ENCODE results near the gene FCAMR. TPM values are rescaled to one million over a fixed set of nuclear protein-coding genes. Genes with fewer than 3 reads are reported as not detected.

Gene FCAMR
- total RNA-seq, 1 donor from 2014 or later = not detected

DNA sequence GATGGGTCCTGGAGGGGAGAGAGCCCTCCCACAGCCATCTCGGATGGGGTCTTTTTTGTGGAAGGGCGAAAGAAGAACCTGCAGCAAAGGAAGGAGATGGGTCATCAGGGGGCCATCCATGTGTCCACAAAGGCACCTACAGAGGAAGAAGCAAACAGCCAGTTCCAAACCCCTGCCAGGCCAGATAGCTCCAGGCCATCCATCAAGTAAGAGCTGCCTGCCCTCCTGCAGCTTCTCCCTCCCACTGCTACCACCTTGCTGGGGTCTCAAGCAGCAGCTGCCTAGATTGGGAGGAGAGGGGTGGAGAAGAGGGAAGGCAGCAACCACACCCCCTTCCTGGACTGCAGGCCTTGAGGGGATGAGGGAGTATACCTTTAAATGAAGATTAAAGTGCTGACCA, 4.5 kb downstream of the FCAMR start:
- H3K4me1 Mint-ChIP-seq (ENCODE audit: low read depth) = no peaks in the 10 kb centered on the region
- DNase-seq (ENCODE audit: low spot score) = no peak

GRCh38 chr1:206963740-206964139, 6.5 kb downstream of the FCAMR start:
- no peak overlapping the region for H3K27ac Mint-ChIP-seq (ENCODE audit: unreplicated experiment)
- H3K9me3 Mint-ChIP-seq (ENCODE audit: low read depth) = no peaks in the 10 kb centered on the region
- H3K4me3 Mint-ChIP-seq (ENCODE audit: unreplicated experiment) = no peak overlapping the region
- H3K4me1 Mint-ChIP-seq (ENCODE audit: low read depth) = no peaks in the 10 kb centered on the region
- peaks cover 16% of the 10 kb centered on the region for H3K27me3 Mint-ChIP-seq (ENCODE audit: low read depth)
- TF ChIP-seq, protein P1, sequence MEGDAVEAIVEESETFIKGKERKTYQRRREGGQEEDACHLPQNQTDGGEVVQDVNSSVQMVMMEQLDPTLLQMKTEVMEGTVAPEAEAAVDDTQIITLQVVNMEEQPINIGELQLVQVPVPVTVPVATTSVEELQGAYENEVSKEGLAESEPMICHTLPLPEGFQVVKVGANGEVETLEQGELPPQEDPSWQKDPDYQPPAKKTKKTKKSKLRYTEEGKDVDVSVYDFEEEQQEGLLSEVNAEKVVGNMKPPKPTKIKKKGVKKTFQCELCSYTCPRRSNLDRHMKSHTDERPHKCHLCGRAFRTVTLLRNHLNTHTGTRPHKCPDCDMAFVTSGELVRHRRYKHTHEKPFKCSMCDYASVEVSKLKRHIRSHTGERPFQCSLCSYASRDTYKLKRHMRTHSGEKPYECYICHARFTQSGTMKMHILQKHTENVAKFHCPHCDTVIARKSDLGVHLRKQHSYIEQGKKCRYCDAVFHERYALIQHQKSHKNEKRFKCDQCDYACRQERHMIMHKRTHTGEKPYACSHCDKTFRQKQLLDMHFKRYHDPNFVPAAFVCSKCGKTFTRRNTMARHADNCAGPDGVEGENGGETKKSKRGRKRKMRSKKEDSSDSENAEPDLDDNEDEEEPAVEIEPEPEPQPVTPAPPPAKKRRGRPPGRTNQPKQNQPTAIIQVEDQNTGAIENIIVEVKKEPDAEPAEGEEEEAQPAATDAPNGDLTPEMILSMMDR (IDR thresholded peaks at IDR 0.05) = no peak
- no peak for DNase-seq (ENCODE audit: low spot score)
- H3K36me3 Mint-ChIP-seq (ENCODE audit: low read depth) = no peaks in the 10 kb centered on the region

More for the DNA sequence above, 4.5 kb downstream of the FCAMR start:
- H3K9me3 Mint-ChIP-seq (ENCODE audit: low read depth) = no peaks in the 10 kb centered on the region
- peaks cover 30% of the 10 kb centered on the region for H3K27me3 Mint-ChIP-seq (ENCODE audit: low read depth)
- no peak overlapping the region for H3K27ac Mint-ChIP-seq (ENCODE audit: unreplicated experiment)
- no peak overlapping the region for H3K4me3 Mint-ChIP-seq (ENCODE audit: unreplicated experiment)
- TF ChIP-seq, protein P1 (IDR thresholded peaks at IDR 0.05) = no peak
- no peaks in the 10 kb centered on the region for H3K36me3 Mint-ChIP-seq (ENCODE audit: low read depth)

GRCh38 chr1:206963119-206963712, 7.0 kb downstream of the FCAMR start:
- no peaks in the 10 kb centered on the region for H3K4me1 Mint-ChIP-seq (ENCODE audit: low read depth)
- peaks cover 11% of the 10 kb centered on the region for H3K27me3 Mint-ChIP-seq (ENCODE audit: low read depth)
- no peak for DNase-seq (ENCODE audit: low spot score)
- TF ChIP-seq, protein P1 (IDR thresholded peaks at IDR 0.05) = no peak
- H3K27ac Mint-ChIP-seq (ENCODE audit: unreplicated experiment) = no peak overlapping the region
- no peaks in the 10 kb centered on the region for H3K36me3 Mint-ChIP-seq (ENCODE audit: low read depth)
- no peak overlapping the region for H3K4me3 Mint-ChIP-seq (ENCODE audit: unreplicated experiment)
- H3K9me3 Mint-ChIP-seq (ENCODE audit: low read depth) = no peaks in the 10 kb centered on the region

- DNase-seq (ENCODE audit: low spot score) = no peak
- H3K4me3 Mint-ChIP-seq (ENCODE audit: unreplicated experiment) = no peak overlapping the region
- no peaks in the 10 kb centered on the region for H3K4me1 Mint-ChIP-seq (ENCODE audit: low read depth)
- H3K27ac Mint-ChIP-seq (ENCODE audit: unreplicated experiment) = no peak overlapping the region
- TF ChIP-seq, protein P1 (IDR thresholded peaks at IDR 0.05) = no peak
- peaks cover 9% of the 10 kb centered on the region for H3K27me3 Mint-ChIP-seq (ENCODE audit: low read depth)
- no peaks in the 10 kb centered on the region for H3K9me3 Mint-ChIP-seq (ENCODE audit: low read depth)
- H3K36me3 Mint-ChIP-seq (ENCODE audit: low read depth) = no peaks in the 10 kb centered on the region
These were observed 8.0 kb downstream of the FCAMR start for GRCh38 chr1:206962272-206962671.

- TF ChIP-seq, protein P1 (IDR thresholded peaks at IDR 0.05) = no peak
- H3K4me1 Mint-ChIP-seq (ENCODE audit: low read depth) = no peaks in the 10 kb centered on the region
- H3K4me3 Mint-ChIP-seq (ENCODE audit: unreplicated experiment) = no peak overlapping the region
- DNase-seq (ENCODE audit: low spot score) = no peak
- H3K27me3 Mint-ChIP-seq (ENCODE audit: low read depth) = peaks cover 9% of the 10 kb centered on the region
- H3K9me3 Mint-ChIP-seq (ENCODE audit: low read depth) = no peaks in the 10 kb centered on the region
- H3K36me3 Mint-ChIP-seq (ENCODE audit: low read depth) = no peaks in the 10 kb centered on the region
- no peak overlapping the region for H3K27ac Mint-ChIP-seq (ENCODE audit: unreplicated experiment)
These were observed 8.6 kb downstream of the FCAMR start for GRCh38 chr1:206961668-206962067.
